CD4-positive, alpha-beta T cell treated with Interleukin-4 for 1 hour (primary cell): ENCODE results near the gene MTRR.
A peak's percentile ranks its signal among the peaks of the same experiment; 100 is the strongest.

Experiments
- DNase-seq, 2 donors: peaks; one replicate each; pipeline ENCODE4 v3.0.0-alpha.2; 2020 to 2022

Gene MTRR

GRCh38 chr5:7868773-7869473, at the start of gene MTRR, which contains the start of gene FASTKD3:
TSS of gene MTRR (plus strand) at chr5:7869148. CDS start at chr5:7870795, 1,647 bp downstream.
TSS of gene FASTKD3 (minus strand) at chr5:7869031. CDS start at chr5:7868083, 948 bp downstream.
- DNase-seq = peak; percentile 90 to 91

GRCh38 chr5:7822449-7822848, 46.5 kb upstream of the MTRR start:
- DNase-seq = no peak

GRCh38 chr5:7823594-7823993, 45.4 kb upstream of the MTRR start:
- DNase-seq = no peak

- no peak for DNase-seq
Measured at GRCh38 chr5:7824995-7825394, 44.0 kb upstream of the MTRR start.

- no peak for DNase-seq
Measured at GRCh38 chr5:7825630-7826029, 43.3 kb upstream of the MTRR start.

GRCh38 chr5:7827610-7828009, 41.3 kb upstream of the MTRR start:
- no peak for DNase-seq

- DNase-seq = no peak
Measured at GRCh38 chr5:7828269-7828668, 40.7 kb upstream of the MTRR start.

GRCh38 chr5:7834982-7835381, 34.0 kb upstream of the MTRR start:
- DNase-seq = no peak

- no peak for DNase-seq
Measured at GRCh38 chr5:7837403-7837802, 31.5 kb upstream of the MTRR start.

- DNase-seq = no peak
Measured at GRCh38 chr5:7842531-7842930, 26.4 kb upstream of the MTRR start.

- no peak for DNase-seq
Measured at GRCh38 chr5:7844901-7845300, 24.0 kb upstream of the MTRR start.

- no peak for DNase-seq
Measured at GRCh38 chr5:7845557-7845956, 23.4 kb upstream of the MTRR start.

- no peak for DNase-seq
Measured at GRCh38 chr5:7846327-7846726, 22.6 kb upstream of the MTRR start.

GRCh38 chr5:7848296-7848695, 20.7 kb upstream of the MTRR start:
- no peak for DNase-seq

- no peak for DNase-seq
Measured at GRCh38 chr5:7849681-7850394, 19.1 kb upstream of the MTRR start.

- peak in 1 of 2 donors; percentile 34 for DNase-seq
Measured at GRCh38 chr5:7850395-7851239, 18.3 kb upstream of the MTRR start, which contains the start of gene CFAP90. TSS of gene CFAP90 (minus strand) at chr5:7851133. CDS start at chr5:7851021, 112 bp downstream.

- no peak for DNase-seq
Measured at GRCh38 chr5:7851240-7851592, 17.7 kb upstream of the MTRR start.

- DNase-seq = no peak
Measured at GRCh38 chr5:7851617-7852289, 17.2 kb upstream of the MTRR start.

GRCh38 chr5:7852542-7852941, 16.4 kb upstream of the MTRR start:
- no peak for DNase-seq

GRCh38 chr5:7852988-7853387, 16.0 kb upstream of the MTRR start:
- no peak for DNase-seq

- DNase-seq = no peak
Measured at GRCh38 chr5:7855611-7856010, 13.3 kb upstream of the MTRR start.

GRCh38 chr5:7856855-7857254, 12.1 kb upstream of the MTRR start:
- peak in 1 of 2 donors; percentile 56 for DNase-seq

GRCh38 chr5:7857361-7857760, 11.6 kb upstream of the MTRR start:
- DNase-seq = no peak
